Transverse colon (tissue), 4 donors: ENCODE data around the gene PIAS4.

Source experiments
- EP300 ChIP-seq: sonication (generic); formaldehyde crosslinking; IDR thresholded peaks from one replicate; pipeline ENCODE4 v1.6.1; 2017; ENCODE audit warnings: antibody characterized with exemption, low read depth
- POLR2A ChIP-seq: fragments of 450-650 bp; IDR thresholded peaks from one replicate; pipeline ENCODE4 v1.6.1; 2016; ENCODE audit warnings: antibody characterized with exemption, mild to moderate bottlenecking, moderate library complexity
- POLR2AphosphoS5 ChIP-seq, 3 donors: sonication (generic); formaldehyde crosslinking; IDR thresholded peaks; one replicate each; pipeline ENCODE4 v1.6.1; 2016; ENCODE audit warnings: antibody characterized with exemption in 3 of 3
- TF ChIP-seq, protein P1 (sequence below), 5 experiments: fragments of 200-600 bp in 3 of 5; fragments of 450-650 bp in 2 of 5; sonication (generic) in 3 of 5; IDR thresholded peaks; 1 replicate in 2 of 5; 2 replicates in 3 of 5; pipeline ENCODE4 v1.5.1; 2016 to 2017; ENCODE audit warnings: antibody characterized with exemption in 5 of 5, inconsistent platforms in 3 of 5, mild to moderate bottlenecking in 2 of 5, moderate library complexity in 1 of 5

DNA sequence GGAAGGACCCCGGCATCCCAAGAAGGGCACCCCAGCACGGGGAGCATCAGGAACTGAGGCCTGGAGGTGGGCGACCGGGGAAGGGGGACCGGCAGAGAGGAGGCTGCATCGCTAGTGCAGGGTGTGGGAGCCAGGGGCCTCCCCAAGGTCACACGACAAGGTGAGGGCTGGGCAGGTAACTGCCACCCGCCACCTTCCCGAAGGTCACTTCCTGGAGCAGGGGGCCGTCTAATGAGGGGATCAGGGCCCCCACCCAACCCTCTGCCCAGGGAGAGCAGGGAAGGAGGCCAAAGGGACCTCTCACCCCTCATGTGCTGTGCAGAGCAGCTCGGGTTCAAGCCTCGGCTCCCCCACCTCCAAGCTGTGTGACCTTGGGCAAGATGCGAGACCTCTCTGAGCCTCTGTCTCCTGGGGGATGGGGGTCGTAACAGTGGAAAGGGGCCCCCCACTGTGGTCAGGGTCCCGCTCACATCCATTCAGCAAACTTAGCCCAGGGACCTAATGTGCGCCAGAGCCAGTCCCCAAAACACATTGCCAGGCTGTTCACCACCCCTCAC lies 53.2 kb downstream of the PIAS4 start:
- TF ChIP-seq POLR2A (no peak), EP300 (no peak), POLR2AphosphoS5 (IDR thresholded peaks at IDR 0.05) (no peak)
- TF ChIP-seq, protein P1, sequence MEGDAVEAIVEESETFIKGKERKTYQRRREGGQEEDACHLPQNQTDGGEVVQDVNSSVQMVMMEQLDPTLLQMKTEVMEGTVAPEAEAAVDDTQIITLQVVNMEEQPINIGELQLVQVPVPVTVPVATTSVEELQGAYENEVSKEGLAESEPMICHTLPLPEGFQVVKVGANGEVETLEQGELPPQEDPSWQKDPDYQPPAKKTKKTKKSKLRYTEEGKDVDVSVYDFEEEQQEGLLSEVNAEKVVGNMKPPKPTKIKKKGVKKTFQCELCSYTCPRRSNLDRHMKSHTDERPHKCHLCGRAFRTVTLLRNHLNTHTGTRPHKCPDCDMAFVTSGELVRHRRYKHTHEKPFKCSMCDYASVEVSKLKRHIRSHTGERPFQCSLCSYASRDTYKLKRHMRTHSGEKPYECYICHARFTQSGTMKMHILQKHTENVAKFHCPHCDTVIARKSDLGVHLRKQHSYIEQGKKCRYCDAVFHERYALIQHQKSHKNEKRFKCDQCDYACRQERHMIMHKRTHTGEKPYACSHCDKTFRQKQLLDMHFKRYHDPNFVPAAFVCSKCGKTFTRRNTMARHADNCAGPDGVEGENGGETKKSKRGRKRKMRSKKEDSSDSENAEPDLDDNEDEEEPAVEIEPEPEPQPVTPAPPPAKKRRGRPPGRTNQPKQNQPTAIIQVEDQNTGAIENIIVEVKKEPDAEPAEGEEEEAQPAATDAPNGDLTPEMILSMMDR (IDR thresholded peaks at IDR 0.05), result no peak
